Body of pancreas (tissue), 4 donors: ENCODE data around the gene DSE.

Experiments used
- POLR2A ChIP-seq, 3 donors: fragments of 450-650 bp; IDR thresholded peaks; one replicate each; pipeline ENCODE4 v1.6.1; 2016; ENCODE audit warnings: antibody characterized with exemption in 3 of 3, mild to moderate bottlenecking in 2 of 3
- TF ChIP-seq, protein P1 (sequence below), 7 experiments: fragments of 450-650 bp in 4 of 7; fragments of 200-600 bp in 3 of 7; sonication (generic) in 3 of 7; IDR thresholded peaks; one replicate each; pipeline ENCODE4 v1.5.1; 2016 to 2019; ENCODE audit warnings: antibody characterized with exemption in 7 of 7

DNA sequence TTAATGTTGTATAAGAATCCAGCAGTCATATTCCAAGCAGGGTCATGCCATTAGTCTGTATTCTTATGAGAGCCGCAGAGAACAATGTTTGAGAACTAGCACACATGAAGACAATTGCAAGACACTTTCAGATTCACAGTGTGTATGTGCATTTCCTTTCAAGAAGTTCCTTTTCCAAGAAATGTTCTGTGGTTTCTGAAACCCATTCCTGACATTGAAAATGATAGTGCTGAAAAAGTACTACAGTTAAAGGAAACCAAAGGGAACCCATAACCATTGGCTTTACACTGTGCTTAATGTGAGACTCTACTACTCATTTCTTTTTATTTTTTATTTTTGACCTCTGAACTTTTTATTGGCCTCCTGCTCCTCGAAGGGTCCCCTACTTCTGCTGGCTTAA, 86.2 kb downstream of the DSE start:
- TF ChIP-seq, protein P1, sequence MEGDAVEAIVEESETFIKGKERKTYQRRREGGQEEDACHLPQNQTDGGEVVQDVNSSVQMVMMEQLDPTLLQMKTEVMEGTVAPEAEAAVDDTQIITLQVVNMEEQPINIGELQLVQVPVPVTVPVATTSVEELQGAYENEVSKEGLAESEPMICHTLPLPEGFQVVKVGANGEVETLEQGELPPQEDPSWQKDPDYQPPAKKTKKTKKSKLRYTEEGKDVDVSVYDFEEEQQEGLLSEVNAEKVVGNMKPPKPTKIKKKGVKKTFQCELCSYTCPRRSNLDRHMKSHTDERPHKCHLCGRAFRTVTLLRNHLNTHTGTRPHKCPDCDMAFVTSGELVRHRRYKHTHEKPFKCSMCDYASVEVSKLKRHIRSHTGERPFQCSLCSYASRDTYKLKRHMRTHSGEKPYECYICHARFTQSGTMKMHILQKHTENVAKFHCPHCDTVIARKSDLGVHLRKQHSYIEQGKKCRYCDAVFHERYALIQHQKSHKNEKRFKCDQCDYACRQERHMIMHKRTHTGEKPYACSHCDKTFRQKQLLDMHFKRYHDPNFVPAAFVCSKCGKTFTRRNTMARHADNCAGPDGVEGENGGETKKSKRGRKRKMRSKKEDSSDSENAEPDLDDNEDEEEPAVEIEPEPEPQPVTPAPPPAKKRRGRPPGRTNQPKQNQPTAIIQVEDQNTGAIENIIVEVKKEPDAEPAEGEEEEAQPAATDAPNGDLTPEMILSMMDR (IDR thresholded peaks at IDR 0.05) = no peak
- no peak for TF ChIP-seq POLR2A (IDR thresholded peaks at IDR 0.05)
